Left colon (tissue), 2 donors: ENCODE data around the gene FOXD2. TPM values are rescaled to one million over a fixed set of nuclear protein-coding genes. Genes with fewer than 3 reads are reported as not detected.

Source experiments
- ATAC-seq: fragments of 200-7000 bp; cut with Tn5 transposase; one replicate; pipeline ENCODE4 v1.9.1; 2020; ENCODE audit warnings: mild to moderate bottlenecking, moderate library complexity
- DNase-seq, 2 donors: peaks; one replicate each; pipeline ENCODE4 v3.0.0-alpha.2; 2020
- intact Hi-C, 2 donors: fragments of 100-400 bp; cut with DNase I in 1 of 2; cut with micrococcal nuclease in 1 of 2; formaldehyde crosslinking; loops; one replicate each; pipeline versions ENCODE4 v1.11.2 to v1.14.0; 2022; cut with DNase I, micrococcal nuclease
- total RNA-seq, 2 donors: library from RNA; stranded (reverse); fragmentation: NEBNext Ultra II Directional; extraction: Animal tissue kit (Norgen Biotek cat#: 25700); gene quantifications; one replicate each; pipeline ENCODE4 v1.2.1, GENCODE V29; 2021
- donor health status: DM: no; HTN: no; CAD: no.
- donor health status: DM: yes; HTN: yes; CAD: no.

Gene FOXD2
- total RNA-seq, 2 donors from 2014 or later: 16.1 to 20.7 TPM

DNA sequence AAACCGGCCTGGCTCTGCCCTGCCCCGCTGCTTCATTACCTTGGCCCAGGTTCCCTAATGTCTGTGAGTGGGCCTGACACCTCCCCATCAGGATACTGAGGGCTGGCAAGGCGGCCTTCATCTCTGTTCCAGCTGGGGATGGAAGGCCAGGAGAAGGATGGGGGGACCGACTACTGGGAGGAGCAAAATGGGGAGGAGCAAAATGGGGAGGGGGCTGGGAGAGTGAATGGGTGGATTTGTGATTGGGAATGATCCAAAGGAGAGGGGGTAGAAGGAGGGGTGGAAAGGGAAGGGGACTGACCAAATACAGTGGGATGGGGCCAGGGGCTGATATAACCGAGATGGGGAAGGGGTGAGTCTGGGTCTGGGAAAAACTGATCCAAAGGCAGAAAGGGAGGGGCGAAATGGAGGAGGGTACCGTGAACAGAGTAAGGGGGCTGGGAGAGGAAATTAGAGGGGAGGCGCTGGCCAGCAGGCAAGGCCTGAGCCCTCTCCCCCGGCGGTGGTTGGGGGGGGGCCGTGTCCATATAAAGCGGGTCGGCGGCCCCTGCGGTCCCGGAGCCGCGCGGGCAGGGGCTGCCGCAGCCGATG is 22.0 kb upstream of the FOXD2 start, which contains the start of gene FOXE3:
FOXE3 (plus strand) TSS at position 558 of the 591 bp plus-strand sequence; CDS start at position 589, 31 bp downstream.
- no peak for DNase-seq
- ATAC-seq: no peak
- intact Hi-C loops: no loop called here

DNA sequence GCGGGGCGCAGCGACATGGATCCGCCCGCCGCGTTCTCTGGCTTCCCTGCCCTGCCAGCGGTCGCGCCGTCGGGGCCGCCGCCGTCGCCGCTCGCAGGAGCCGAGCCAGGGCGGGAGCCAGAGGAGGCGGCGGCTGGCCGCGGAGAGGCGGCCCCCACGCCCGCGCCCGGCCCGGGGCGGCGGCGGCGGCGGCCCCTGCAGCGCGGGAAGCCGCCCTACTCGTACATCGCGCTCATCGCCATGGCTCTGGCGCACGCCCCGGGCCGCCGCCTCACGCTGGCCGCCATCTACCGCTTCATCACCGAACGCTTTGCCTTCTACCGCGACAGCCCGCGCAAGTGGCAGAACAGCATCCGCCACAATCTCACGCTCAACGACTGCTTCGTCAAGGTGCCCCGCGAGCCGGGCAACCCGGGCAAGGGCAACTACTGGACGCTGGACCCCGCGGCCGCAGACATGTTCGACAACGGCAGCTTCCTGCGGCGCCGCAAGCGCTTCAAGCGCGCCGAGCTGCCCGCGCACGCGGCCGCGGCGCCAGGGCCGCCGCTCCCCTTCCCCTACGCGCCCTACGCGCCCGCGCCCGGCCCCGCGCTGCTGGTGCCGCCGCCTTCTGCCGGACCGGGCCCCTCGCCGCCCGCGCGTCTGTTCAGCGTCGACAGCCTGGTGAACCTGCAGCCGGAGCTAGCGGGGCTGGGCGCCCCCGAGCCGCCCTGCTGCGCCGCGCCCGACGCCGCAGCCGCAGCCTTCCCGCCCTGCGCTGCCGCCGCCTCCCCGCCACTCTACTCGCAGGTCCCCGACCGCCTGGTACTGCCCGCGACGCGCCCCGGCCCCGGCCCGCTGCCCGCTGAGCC is 21.3 kb upstream of the FOXD2 start:
- ATAC-seq (peak; percentile 54), DNase-seq (peak in 1 of 2 donors; percentile 21)
- intact Hi-C loops: no loop called here

DNA sequence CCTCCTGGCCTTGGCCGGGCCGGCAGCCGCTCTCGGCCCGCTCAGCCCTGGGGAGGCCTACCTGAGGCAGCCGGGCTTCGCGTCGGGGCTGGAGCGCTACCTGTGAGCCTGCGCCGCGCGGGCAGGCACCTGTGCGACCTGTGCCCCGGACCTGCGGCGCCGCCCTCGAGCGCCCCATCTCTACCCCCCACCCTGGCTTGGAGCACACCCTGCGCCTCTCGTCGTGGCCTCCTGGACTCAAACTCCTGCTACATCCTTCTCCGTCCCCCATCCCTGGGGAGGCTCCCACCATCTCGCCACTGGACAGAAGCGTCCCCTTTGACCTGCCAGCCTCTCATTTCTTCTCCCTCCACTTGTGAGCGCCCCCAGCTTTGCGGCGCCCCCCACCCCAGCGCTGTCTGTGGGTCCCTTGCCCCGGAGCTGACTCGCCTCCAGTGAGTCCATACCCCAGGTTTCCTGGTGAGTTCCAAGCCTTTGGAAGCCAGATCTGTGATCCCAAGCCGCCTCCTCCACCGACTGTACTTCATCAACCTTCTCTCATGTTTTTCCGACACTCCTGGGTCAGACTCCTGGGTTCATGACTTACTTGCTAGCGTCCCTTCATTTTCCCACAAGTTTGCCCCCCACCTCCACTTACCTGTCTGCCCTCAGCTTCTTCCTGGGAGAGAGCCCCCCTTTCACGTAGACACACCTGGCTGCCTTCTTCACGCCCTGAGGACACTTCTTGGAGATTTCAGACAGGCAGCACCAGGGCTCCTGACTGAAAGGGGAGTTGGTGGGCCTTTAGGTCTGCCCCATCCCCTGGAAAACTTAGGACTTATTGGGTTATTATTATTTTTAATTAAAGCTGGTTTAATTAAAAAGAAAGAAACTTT is 20.4 kb upstream of the FOXD2 start:
- DNase-seq (peak in 1 of 2 donors; percentile 18), ATAC-seq (peak; percentile 69)
- intact Hi-C loops: no loop called here

DNA sequence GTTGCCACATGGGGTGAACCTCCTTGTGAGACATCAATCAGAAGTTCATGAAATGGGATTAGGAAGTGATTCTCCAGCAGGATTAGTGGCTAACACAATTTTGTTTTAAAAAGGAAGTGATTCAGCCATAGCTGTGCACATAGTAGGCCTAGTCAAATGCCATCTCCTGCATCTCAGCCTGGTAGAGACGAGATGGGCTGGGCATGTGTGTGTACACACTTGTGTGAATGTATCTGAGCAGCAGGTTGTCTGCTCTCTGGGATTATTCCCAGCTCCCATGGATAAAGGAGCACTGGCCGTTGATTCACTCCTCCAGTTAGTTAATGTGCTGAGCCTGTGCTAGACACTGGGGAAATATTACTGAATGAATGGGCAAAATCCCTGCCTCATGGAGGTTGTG is 19.7 kb upstream of the FOXD2 start:
- no peak for DNase-seq
- intact Hi-C loops: no loop called here
- no peak for ATAC-seq

DNA sequence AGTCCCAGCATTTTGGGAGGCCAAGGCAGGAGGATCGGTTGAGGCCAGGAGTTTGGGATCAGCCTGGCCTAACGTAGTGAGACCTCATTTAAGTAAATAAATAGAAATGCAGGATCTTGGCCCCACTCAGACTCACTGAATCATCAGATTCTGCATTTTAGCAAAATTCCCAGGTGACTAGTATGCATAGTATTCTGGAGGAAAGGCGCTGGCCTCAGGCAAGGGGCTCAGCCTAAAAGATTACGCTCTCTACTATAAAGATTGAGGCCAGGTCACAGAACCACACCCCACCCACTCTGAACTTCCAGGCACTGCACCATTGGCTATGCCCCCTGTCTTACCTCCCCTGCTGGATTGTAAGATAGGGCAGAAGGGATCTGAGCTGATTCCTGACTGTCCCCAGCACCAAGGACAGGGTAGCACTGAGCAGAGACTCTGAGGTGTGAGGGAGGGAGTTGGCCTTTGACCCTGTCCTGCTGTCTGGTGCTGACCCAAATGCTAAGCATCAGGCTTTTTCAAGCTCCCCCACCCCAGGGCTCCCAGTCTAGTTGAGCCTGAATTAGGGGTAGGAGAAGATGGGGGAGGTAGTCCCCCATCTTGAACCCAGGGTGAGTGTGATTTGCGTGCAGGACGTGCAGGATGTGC is 19.0 kb upstream of the FOXD2 start:
- intact Hi-C loops: no loop called here

DNA sequence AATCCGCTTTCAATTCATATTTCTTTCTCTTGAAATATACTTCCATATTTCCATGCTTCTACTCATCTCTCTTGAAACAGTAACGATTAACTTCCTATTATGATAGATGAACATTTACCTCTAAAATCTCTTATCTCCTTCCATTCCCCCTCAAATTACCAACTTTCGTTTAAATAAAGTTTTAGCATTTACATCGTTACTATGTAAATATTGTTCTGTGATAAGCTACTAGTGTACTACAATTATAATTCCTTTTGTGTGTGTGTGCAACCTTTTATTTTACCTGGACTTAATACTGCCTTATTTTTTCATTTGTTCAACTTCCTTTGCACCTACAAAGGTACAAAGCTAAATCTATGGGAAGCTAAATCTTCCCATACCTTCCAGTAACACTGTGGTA is 17.3 kb upstream of the FOXD2 start:
- intact Hi-C loops: no loop called here
- DNase-seq (no peak), ATAC-seq (no peak)

More for the DNA sequence above, 19.0 kb upstream of the FOXD2 start:
- DNase-seq (no peak), ATAC-seq (no peak)

DNA sequence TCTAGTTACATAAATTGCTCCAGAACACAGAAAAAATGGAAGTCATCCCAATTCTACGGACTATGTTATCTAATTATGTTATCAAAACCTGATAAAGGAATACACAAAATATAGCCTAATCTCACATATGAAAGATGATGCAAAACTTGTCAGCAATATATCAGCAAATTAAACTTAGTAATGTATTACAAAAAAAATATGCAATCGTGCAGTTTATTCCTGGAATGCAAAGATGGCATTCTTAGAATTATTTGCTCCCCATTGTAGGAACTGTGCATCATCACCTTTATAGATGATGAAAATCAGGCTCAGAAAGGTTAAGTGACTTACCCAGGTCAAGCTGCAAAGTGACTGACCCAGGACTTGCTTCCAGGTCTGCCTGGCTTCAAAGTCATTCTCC is 14.0 kb upstream of the FOXD2 start:
- no peak for DNase-seq
- intact Hi-C loops: no loop called here
- no peak for ATAC-seq

DNA sequence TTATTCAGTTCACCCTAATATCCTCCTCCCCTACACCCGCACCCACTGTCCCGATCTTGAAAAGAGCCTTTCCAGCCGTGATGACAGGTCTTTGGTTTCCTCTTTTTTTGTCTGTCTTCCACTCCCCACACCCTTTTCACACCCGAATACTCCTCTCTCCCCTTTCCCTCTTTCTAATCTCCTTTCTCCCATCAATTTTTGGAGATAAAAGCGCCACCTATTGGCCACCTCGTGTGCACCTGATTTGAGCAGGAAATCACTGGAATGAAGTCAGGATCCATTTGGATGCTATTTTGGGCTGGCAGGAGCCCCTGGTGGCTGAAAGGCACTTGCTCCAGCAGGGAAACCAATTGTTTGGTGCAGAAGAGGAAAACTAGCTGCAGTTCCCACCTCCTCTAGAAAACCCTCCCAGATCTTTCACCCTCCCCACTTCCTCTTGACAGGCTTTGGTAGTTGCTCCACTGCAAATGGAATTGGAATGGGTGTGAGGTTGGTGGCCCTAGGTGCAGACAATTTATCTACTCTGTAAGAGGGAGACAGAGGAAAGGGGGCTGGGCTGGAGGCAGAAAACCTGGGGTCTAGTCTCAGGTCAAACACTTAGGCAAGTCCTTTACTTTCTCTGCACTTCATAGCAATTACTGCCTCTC is 13.4 kb upstream of the FOXD2 start:
- ATAC-seq: peak; percentile 52
- peak in 1 of 2 donors; percentile 32 for DNase-seq
- intact Hi-C loops: no loop called here

DNA sequence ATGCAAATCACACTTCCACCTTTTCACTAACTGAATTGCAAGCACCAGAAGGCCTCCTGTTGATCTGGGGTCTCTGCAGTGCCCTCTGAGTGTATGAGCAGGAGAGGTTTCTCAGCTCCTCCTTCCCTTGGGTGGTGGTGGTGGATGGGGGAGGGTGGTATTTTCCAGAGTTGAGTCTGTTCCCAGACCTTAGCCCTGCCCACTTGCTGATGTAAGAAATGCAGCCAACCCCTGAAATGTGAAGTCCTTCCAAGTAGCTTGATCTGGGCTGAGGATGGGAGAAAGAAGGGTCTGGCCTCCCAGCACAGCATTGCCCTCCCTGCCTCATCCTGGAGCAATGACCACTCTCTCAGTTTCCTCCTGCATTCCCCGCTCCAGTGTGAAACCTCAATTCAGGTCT is 6.3 kb upstream of the FOXD2 start:
- ATAC-seq: no peak
- intact Hi-C loops: no loop called here
- no peak for DNase-seq

DNA sequence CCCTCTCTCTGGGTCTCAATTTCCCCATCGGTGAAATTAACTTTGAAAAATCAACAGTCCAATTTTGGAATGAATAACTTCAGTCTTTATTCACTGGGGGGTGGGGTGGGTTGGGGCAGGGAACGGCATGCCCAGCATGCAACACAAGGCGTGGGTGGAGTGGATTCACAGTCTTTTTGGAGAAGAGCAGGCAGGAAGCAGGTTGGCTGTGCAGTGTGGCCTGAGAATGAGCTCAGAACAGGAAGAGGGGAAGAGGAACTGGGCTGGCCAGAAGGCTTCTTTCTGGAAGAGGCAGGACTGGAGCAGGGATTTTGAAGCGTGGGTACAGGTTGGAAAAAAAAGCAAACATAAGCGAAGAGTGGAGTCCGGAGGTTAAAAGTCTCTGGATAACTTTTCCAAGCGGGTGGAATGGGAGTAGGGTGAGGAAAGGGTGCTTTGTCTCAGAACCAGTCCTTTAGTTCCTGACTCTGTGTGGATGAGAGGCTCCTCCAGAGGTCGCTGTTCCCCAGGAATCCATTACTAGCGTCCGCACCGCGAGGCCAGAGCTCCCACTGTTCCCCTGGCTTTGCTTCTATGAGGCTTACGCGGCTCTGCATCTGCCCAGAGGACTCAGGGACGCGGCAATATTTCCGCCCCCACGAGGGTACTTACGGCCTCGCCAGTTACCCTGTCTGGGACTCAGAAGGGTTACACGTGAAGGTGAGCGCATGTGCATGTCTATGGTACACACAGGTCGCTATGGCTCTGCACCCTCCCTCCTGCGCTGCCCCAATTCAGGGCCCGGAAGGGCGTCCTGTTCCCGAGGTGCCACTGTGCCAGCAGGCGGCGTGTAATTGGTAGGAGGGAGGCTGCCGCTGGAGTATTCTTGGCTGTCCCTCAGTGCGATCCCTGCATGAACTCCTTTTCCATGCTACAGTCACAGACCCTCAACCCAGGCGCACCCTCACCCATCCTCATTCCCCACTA is 5.5 kb upstream of the FOXD2 start:
- DNase-seq: peak; percentile 80 to 92
- intact Hi-C loops: no loop called here
- ATAC-seq: peak; percentile 64

DNA sequence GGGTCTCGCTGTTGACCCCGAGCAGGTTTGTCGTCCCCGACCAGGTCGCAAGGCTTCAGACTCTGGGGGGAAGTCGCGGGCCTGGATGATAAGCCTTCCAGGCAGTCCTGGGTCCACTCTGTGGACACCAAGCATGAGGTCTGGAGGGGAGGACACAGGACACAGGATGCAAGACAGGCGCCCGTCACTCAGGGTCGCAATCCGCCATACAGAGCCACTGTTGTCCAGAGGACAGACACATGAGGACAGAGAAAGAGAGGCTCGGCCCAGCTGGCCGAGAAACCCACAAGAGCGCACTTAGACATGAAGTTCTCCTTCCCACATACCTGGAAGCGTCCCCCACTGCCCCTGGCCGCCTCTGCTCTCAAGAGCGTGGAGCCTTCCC is 4.8 kb upstream of the FOXD2 start:
- intact Hi-C loops: no loop called here
- DNase-seq: peak in 1 of 2 donors; percentile 28
- ATAC-seq: no peak

DNA sequence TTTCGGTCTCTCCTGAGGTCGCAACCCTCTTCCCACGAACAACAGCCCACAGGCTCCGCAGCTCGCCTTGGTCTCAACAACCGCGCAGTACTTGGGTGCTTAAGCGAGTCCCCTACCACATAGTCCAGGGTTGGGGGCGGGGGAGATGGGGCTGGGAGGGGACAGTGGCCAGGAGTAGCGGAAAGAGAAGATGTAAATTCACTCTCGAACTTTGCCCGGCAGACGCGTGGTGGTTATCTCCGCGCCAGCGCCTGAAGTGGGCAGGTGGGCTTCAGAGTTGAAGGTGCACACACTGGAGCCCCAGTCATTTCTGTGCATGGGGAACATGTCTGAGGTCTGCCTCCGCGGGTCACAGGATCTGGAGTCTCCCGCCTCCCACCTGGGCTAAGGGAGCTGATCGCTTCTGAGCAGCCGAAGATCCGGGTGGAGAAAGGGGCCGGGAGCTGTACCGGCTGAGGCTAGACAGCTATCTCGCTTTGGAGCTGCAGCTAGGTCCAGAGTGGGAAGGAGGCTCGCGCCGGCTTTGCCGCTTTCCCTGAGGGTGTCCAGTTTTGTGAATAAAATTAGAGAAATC is 4.3 kb upstream of the FOXD2 start:
- ATAC-seq (no peak), DNase-seq (peak in 1 of 2 donors; percentile 39)
- intact Hi-C loops: no loop called here

DNA sequence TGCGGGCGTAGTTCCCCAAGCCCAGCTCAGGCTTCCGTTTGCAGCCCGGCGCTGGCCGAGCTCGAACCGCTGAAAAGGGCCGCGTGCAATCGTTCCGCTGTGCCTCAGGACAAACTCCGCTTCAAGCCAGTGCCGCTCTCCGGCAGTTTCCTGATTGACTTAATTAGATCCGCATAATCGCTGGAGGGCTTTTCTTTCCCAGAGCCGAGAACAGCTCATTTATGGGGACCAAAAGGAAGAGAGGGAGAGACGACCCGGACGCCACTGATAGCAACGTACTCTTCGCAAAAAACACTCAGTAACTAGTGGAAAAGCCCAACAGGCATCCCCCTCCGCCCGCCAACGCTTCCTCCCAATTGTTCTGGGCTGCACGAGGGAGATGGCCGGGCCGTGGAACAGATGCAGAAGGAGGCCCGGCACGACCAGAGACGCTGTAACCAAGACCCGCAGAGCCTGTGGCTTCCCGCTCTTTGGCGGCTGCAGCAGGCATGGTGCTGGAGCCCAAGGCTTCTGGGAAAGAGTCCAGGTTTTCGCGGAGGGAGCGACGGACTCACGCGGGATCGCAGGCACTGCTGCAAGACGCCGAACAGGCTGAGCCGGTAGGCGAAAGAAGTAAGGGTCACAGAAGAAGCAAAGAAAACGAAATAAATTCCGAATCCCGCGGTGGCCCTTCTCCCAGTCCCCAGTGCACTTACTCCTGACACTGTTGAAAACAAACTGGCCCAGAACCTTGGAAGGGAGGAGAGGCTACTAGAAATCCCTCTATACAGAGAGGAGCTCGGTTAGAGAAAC is 3.6 kb upstream of the FOXD2 start:
- DNase-seq: peak in 1 of 2 donors; percentile 61
- ATAC-seq: no peak
- intact Hi-C loops: no loop called here

DNA sequence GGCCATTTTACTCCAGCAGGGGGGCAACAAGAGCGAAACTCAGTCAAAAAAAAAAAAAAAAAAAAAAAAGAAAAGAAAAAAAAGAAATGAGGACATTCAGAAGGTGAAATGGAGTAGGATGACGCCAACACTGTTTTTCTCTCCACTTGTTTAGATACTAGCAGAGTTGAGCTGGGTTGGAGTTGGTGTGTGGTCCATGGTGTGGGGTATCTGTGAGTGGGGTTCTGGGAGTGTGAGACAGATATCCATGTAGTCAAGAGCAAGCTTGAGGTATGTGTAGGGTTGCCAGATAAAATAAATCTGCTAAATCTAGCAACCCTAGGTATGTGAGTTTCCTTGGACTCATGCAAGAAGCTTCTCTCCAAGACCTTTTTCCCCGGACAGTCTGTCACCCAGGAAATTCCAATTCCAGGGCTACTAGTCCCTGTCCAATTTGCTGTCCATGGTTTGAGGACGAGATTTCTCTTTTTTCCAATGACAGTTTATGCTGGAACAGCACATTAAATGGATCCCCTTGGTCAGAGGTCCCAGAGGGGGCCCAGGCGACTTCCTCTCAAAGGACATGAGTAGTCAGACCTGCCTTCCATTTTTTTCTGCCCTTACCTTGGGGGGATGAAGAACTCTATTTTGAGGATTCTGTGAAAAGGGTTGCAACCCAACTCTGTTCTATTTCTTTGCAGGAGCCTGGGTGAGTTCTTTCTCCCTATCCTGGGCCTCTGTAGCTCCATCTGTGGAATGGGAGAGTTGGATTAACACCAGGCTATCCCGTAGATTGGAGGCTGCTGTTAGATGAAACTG is 2.1 kb upstream of the FOXD2 start:
- no peak for DNase-seq
- ATAC-seq: no peak
- intact Hi-C loops: loop anchor here in 1 of 2 donors (5.0 kb wide), 1 partner anchor 277 kb away; no protein-coding TSS in a partner anchor

DNA sequence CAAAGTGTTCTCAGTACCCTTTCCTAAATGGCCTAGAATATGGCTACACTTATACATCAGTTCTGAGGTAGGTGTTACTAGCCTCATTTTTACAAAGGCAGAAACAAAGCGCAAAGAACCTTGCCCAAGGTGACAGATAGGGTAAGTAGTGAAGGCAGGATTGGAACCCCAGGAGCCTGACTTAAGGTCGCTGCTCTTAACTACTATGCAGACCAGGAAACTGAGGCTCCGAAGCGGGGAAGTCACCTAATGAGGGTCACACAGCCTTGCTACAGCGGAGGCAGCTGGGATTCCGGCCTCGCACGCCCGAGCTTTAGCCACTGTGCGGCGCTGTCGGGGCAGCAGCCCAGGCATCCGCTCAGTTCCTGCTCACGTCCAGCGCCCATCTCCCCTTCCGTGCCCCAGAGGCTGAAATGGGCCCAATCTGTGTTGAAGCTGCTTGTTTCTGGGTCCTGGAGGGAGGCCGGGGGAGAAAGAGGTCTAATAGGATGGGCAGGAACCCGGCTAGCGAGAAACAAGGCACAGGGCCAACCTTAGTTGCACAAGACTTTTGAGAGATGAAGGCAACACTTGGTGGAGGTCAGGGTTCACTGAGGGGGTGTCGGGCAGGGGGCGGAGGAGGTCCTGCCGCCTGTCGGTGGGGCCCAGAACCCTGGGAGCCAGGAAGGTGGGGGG is 1.4 kb upstream of the FOXD2 start:
- ATAC-seq: peak; percentile 39
- intact Hi-C loops: loop anchor here in 1 of 2 donors (5.0 kb wide), 1 partner anchor 276 kb away; no protein-coding TSS in a partner anchor
- DNase-seq: peak; percentile 79 to 91
